ENCODE results near the gene HOXC10.

Gene HOXC10

DNA sequence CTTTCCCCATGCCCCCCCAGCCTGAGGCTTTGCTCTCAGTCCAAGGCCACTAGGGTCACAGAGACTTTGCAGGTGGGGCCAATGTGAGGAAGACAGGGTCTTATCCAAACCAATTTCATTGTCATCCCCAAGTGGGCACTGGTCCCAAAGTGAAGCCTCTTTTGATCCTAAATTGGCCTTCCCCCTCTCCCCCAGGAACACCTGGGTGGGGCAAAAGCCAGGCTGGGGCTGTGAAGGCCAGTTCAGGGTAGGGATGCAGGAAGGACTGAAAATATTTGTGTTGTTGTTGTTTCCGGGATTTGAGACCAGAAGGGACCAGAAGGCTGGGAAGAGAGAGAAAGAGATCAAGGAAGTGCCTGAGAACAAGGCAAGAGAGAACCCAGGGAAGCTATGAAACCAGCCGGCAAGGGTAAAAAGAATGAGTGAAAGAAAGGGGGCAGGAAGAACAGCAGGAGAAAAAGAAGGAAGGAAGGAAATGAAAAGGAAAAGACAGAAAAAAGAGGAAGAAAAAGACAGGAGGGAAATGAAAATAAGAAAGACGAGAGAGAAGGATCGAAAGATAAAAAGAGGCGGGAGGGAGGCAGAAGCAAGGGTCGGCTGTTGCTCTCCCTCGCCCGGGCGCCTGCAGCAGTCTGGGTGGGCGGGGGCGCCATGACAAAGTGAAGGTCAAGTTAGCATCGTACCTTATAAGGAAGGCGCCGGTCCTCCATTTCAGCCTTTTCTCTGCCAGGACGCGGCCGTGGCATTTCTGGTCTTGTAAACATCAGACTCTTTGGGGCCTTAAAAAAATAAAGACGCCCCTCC is 19.5 kb upstream of the HOXC10 start:
- no peak for DNase-seq (ENCODE audit: low read depth)

DNA sequence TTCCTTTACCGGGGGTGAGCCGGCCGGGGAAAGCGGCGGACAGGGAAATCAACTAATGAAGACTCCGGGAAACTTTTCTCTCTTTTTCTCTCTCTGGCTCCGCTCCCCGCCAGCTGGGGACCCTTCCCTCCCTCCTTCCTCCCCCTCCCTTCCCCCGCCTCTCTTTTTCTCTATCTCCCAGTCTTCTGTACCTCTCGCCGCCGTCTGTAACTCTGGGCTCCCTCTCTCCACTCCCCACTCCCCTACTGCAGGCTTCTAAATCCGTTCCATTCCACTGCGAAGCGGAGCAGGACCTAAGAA is 18.9 kb upstream of the HOXC10 start:
- DNase-seq (ENCODE audit: low read depth), result no peak

DNA sequence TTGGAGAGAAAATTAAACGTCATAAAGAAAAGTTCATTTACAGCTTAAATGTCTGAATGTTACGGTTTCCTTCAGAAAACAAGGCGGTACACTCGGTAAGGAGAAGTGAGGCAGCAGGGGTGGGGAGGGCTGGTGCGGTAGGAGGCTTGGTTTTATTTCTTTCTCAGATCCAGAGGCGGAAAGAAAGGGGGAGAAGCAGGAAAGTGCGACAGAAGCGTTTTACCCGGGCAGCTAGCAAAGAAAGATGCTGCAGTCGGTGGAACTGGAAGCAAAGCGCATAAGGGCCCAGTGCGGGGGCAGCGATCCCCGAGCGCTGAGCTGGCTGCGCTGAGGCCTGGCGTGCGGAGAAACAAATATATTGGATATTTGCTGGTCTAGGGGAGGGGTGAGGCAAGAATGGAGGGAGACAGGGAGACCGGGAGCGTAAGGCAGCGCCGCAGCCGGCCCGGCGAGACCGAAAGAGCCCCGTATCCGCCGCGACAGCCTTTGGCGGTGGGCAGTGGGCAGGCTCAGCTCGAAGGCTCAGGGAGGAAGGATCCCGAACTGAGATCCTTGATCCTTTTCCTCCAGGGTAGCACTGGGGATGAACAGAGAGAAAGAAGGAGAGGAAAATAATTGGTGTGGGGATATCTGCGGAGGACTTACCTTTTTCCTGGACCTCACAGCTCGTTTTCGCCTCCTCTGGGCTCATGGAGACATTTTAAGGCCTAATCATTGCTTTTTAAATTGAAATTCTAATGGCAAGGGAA is 18.4 kb upstream of the HOXC10 start:
- no peak for DNase-seq (ENCODE audit: low read depth)

DNA sequence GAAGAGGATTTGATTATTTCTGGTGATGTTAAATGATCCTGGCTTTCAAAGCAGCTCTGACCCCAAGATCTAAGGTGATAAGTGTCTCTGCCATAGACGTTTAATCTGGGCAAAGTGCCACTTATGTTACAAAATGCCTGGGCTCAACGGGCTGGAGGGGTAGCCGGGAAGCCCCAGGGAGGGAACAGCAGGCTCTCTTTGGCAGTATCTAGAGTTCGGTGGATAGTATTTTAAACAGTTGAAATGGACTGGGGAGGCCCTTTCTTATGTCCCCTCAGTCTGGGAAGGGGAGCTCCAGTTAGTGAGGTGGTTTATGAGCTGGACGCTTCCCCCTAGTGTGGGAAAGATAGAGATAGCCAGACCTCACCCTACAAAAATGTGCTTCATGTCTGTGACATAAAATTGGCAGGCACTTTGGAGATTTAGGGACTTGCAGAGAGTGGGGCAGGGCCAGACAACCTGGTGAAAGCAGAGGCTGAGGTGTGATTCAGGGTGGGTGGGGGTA is 17.5 kb upstream of the HOXC10 start:
- DNase-seq (ENCODE audit: low read depth), result no peak

DNA sequence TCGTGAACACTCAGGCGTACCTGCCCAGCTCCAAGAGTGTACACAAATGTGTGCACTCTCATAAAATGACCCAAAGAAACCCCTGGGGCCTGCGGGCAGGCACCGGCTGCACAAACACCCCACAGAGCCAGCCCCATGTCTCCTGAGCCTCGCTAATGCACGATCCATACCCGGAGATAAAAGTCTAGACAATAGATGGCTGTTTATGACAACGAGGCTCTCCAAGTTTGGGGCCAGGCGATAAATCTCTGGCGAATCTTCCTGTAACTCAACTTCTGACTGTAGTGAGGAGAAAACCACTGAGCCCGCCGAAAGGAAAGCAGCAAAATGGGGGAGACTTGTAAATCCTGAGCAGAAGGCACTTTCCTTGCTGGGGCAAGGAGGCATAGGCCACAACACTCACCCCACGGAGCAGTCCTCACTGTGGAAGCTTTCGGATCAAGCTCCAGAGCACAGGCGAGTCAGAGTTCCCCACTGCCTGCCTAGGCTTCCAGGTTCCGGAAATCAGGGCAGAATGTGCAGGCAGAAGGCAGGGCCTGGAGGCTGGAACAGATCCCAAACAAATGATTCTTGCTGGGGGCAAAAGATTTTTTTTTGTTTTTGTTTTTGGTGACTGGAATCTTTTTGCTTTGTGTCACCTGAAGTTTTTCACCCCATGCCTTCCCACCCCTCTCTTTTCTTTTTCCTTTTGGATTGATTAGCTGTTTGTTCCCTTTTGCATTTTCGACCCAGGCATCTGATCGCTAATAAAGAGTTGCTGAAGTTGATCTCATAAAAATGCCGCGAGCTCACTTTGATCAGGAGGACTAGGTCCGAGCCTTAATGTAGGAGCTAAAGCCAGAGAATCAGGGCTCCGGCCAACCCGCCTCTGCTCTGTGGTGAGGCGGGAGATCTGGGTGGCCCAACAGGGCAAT is 16.5 kb upstream of the HOXC10 start:
- DNase-seq (ENCODE audit: low read depth), result no peak

DNA sequence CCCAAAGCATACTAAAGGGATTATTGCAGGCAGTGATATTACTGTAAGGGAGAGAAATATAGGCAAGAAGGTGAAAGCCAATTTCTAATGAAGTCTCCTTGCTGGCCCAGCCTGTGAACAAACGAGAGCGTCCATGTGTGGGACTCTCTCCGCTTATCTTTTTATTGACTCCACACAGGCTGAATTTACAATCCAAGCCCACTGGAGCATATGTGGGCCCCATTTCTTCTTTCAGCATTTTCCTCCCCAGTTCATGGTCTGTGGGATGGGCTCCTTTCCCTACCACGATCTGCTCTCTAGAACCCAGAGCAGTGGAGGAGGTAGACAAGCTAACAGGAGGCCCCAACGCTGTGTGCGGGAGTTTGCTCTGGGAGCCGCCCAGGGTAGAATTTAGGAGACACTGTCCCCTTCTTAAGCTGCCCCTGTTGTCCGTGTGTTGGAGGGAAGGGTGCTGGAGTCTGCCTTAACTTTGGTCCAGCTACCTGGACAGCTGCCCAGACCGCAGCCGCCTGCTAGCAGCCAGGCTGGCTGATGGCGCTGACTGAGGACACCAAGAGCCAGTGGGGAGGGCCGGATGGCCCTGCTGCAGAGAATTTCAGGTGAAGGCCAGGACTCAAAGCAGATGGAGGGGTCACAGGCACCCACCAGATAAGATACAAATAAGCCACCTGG is 15.2 kb upstream of the HOXC10 start:
- DNase-seq (ENCODE audit: low read depth), result no peak

DNA sequence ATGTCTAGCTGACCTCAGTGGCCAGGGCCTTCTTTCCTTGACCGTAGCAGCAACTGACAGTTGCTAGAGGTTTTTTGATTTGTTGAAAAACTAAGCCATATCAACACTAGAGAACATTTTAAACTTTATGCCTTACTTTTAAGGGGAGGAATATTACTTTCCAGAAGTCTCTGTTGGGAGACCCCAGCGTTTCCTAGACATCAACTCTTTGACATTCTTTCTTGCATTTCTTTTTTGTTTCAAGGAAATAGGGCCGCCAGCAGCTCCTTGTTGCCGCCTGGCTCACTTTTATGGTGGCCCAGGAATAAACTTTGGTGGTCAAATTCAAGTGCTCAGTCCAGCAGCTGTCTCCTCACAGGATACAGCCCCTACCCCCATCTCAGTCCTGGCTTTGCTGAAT is 14.5 kb upstream of the HOXC10 start:
- no peak for DNase-seq (ENCODE audit: low read depth)

DNA sequence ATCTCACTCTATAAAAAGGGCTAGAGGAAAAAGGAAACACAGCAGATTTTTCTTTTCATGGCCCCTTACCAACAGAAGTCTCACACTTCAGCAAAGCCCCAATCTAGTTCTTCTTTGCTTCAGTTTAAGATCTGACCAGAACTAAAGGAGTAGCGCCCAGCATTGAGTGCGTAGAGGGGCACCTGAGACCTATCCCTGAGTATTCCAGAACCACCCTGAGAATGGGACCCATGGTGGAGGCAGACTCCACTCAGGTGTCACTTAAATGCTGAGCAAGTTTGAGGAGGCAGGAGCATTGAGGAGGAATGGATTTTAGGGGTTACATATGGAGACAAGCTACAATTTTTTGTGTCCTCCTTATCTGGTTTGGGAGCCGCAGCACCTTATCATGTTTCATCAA is 13.8 kb upstream of the HOXC10 start:
- no peak for DNase-seq (ENCODE audit: low read depth)

DNA sequence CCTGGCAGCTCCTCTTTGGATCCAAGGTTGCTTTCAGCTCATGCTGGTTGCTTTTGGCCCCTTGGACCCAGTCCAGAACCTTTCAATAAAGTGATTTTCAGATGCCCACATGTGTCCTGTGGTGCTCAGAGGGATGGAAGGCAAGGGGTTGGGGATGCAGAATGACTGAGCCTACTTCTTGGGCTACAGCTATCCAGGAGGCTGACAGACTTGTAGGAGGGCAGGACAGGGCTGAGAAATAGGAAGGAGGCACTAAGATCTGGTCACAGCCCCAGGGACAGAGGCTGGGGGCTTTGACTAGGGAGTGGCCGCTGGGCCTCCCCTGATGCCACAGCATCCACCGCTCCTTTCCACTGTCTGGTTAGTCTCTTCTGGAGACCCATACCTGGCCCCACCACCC is 13.3 kb upstream of the HOXC10 start:
- DNase-seq (ENCODE audit: low read depth), result no peak

DNA sequence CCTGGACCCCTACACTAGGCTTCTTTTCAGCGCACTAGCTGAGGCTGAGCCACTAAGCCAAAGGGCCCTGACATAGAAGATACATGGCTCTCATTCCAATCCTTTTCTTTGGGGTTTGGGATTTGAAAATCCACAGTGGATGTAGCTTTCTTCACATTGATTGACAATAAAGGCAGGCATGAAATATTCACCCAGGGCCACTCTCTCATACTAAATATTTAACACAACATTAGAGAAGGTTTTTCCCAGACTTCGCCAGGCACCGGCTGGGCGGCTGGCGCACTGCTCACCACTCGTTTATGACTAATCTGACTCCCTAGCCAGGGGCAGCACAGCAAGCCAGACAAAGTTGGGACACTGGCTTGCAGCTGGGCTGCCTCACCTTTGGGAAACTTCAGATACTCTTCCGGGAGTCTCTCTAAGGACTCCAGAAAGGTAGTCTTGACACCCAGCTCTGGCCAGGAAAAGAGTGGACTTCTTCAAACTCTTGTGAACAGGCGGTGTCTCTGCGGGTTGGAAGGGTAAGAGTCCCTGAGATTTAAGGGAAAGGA is 12.7 kb upstream of the HOXC10 start:
- no peak for DNase-seq (ENCODE audit: low read depth)

DNA sequence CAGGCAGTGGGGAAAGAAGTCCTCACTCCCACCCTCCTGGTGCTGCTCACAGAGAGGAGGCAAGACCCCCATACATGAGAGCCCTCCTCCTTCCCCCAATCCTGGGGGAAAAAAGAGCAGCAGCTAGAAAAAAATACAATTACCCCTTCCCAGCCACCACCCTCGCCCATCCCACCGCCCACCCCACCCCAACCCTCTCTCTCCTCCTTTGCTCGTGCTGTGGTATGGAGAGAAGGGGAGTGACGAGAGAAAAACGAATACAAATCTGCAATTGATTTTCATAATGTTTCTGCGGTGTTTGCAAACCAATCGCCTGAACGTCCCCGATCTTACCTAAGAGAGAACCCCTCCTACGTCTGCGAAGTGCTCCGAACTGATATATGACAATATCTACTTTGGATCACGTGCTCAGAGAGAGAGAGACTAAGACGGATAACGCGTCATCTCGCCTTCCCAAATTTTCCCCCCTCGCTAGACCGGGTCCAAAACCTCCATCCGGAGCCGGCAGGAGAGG is 12.2 kb upstream of the HOXC10 start, which contains the start of gene HOXC11:
Gene HOXC11 (plus strand): TSS at position 405 of the 514 bp plus-strand sequence. CDS start 116 bp downstream, outside the sequence.
- no peak for DNase-seq (ENCODE audit: low read depth)

DNA sequence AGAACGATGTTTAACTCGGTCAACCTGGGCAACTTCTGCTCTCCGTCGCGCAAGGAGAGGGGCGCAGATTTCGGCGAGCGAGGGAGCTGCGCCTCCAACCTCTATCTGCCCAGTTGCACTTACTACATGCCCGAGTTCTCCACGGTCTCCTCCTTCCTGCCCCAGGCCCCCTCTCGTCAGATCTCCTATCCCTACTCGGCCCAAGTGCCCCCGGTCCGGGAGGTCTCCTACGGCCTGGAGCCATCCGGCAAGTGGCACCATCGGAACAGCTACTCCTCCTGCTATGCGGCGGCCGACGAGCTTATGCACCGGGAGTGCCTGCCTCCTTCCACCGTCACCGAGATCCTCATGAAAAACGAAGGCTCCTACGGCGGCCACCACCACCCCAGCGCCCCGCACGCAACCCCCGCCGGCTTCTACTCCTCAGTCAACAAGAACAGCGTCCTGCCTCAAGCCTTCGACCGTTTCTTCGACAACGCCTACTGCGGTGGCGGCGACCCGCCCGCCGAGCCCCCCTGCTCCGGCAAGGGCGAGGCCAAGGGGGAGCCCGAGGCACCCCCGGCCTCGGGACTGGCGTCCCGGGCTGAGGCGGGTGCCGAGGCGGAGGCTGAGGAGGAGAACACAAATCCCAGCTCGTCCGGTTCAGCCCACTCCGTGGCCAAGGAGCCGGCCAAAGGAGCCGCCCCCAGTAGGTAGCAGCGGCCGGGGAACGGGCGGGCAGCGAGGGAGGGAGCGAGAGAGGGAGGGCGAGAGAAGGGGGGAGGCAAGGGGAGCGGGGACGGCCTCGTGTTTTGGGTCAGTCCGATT is 11.5 kb upstream of the HOXC10 start:
- no peak for DNase-seq (ENCODE audit: low read depth)

DNA sequence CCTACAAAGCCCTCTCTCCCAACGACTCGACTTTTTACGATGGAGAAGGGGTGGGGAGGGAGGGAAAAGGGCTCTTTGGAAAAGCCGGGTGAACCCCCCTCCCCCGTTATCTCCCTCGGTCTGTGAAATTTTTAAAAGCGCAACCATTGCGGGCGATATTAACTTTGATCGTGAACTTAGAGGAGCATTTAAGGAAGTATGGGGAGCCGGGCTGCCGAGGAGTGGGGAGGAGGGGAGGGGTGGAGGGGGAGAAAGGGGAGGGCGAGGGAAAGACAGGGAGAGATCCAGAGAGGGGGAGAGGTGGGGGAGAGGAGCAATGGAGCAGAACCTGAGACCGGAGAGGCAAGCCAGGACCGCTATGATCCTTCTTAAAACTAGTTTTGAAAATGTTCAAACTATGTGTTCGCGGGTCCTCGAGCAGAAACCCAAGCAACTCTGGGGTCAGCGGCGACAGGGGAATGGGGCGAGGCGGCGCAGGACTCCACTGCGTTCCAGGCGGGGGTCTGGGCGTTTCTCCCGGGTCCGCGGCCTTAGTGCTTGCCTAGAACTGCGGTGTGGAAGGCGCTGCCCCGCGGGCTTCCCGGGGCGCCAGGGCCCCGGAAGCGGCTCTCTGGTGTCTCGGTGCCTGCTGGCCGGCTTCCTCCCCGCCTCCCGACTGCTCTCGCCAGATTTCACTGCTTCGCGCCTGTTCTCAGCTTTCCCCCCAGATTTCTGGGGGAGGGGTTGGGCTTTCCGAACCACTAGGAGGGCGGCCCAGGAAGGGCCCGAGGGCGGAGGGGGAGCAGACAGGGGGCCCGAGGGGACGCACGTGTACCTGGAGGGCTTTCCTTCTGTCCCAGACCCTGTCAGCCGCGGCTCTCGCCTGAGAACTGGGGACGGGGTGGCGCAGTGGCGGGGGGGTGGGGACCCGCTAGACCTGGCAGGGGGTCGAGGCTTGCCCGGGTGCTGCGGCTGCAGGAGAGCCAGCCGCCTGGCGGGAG is 10.6 kb upstream of the HOXC10 start, which contains the start of gene HOTAIR:
Gene HOTAIR (minus strand): TSS at position 871 of the 980 bp plus-strand sequence.
- DNase-seq (ENCODE audit: low read depth), result no peak

DNA sequence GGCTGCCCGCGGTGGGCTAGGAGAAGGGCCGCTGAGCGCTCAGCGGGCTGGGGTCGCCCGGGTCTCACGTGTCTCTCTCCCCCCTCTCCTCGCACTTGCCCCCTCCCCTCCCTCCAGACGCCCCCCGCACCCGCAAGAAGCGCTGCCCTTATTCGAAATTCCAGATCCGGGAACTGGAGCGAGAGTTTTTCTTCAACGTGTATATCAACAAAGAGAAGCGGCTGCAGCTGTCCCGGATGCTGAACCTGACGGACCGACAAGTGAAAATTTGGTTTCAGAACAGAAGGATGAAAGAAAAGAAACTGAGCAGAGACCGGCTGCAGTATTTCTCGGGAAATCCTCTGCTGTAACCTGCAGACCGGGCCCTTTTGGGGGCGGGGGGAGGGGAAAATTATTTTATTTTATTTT is 9.9 kb upstream of the HOXC10 start:
- no peak for DNase-seq (ENCODE audit: low read depth)

DNA sequence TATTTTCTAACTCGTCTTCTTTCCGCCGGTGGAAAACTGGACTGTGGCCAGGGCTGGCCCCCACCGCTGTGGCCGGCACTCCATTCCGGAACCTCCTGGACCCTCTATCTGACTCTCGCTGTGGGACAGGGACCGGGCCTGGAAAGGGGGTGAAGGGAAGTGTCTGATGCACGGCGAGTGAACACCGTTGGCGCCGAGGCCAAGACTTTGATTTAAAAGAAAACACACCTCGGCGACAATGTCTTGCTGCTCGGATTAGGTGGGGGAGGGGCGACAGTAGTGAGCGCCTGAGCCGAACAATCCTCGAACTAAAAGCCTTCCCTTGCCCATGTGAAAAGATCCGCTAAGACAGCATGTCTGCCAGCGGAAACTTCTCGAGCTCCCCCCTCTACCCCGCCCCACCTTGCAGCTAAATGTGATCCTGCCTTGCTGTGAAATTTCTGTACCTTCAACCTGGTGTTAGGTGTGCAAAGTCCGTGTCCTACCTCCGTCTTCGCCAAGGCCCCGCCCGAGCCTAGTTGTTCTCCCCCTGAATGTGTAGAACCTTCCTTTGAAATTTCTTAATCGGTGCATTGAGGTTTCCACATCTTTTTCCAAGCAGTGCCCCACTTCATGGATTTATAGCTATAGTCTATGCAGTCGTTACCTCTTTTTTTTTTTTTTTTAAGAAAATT is 9.3 kb upstream of the HOXC10 start:
- DNase-seq (ENCODE audit: low read depth), result no peak

DNA sequence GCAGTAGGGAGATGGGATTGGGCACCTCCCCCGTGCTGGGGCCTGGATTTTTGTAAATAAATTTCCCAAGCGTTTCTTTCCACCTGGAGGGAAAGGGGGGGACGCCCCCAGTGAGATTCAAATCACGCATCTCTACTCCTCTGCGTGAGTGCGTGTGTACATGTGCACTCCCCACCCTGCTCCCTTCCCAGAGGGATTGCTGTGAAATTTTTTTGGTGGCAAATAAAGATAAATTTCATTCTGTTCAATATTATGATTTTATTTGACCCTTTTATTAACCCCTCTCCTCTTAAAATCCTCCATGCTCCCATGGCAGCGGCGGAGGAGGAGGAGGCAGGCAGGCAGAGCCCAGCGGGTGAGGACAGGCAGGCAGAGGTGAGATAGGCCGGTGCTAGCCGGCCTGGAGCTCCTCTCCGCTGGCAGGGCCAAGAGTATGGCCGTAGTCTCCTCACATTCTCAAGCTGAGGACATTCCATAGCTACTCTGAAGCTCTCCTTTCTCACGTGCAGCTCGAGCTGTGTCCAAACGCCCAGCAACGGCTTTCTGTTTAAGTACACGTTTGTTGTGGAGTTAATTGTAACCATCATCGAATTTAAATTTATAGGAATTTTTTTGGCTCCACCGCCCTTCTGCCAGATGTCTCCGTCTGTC is 8.6 kb upstream of the HOXC10 start:
- DNase-seq (ENCODE audit: low read depth), result no peak

DNA sequence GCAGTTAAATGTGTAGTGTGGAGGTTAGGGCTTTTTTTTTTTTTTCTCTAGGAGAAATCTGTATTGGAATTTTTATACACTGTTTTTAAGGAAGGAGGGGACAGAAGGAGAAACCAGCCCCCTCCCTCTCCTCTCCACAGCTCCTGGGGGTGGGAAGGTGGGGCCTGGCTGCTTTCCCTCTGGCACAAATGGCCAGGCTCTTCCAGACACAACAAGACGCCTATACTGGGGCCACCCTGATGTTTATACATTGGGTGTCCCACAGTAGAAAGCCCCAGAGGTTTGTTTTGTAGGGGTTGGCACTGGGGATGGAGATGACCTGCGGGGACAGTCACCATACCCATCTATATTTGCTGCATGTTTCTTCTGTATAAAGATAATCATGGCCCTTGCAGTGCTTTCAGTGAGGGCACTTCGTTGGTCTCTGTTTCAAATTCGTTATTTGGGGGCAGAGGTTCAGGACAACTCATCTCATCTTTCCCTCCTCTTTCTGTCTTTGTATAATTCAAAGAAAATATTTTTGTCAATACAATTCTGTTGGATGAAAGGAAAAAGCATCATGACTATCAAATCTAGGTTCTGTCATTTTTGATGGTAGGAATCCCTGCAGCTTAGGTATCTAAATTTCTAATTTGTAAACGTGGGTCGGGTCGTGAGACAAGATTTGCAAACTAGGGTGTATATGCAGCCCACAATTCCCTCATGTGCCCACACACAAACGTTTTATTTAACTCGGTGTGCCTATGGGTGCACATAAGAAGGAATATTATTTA is 7.9 kb upstream of the HOXC10 start:
- no peak for DNase-seq (ENCODE audit: low read depth)

Data from non-pigmented ciliary epithelial cell (primary cell).